SK-N-SH (cell line): ENCODE results near the gene POU5F2. TPM values are rescaled to one million over a fixed set of nuclear protein-coding genes. Genes with fewer than 3 reads are reported as not detected.

Experiments
- CTCF ChIA-PET: fragments of 300-600, 350-600 bp; formaldehyde crosslinking; extraction: SDS; loops from one replicate; lab custom pipeline; 2021; lab: Yijun Ruan, JAX
- POLR2A ChIA-PET: fragments of 350-600 bp; sonication (Branson Sonifier 250); formaldehyde crosslinking; extraction: SDS; loops from one replicate; lab custom pipeline; 2020; ENCODE audit warnings: antibody characterized with exemption, inconsistent platforms; lab: Yijun Ruan, JAX
- DNase-seq: peaks from one replicate; pipeline ENCODE4 v3.0.0; 2012
- H2AFZ ChIP-seq: fragments of 200-600 bp; sonication (generic); 2 replicates; pipeline ENCODE4 v1.8.1; 2016; ENCODE audit warnings: antibody characterized with exemption, mild to moderate bottlenecking, low read depth
- H3F3A ChIP-seq: fragments of 200-600 bp; sonication (generic); replicated peaks from 2 replicates; pipeline ENCODE3; 2016; ENCODE audit warnings: antibody characterized with exemption, mild to moderate bottlenecking; ENCODE audit not compliant: insufficient read depth
- H3K27ac ChIP-seq, 2 experiments: fragments of 200-500 bp in 1 of 2; fragments of 200-600 bp in 1 of 2; sonication (Bioruptor generic) in 1 of 2; sonication (generic), shearing (Covaris generic) in 1 of 2; 2 replicates each; pipeline versions ENCODE4 v1.5.1 to v1.6.1; 2014 to 2016; ENCODE audit warnings: low read depth in 2 of 2, inconsistent platforms in 1 of 2, low read length in 1 of 2, mild to moderate bottlenecking in 1 of 2, mixed read lengths in 1 of 2
- H3K27me3 ChIP-seq: fragments of 200-600 bp; sonication (generic), shearing (Covaris generic); 2 replicates; pipeline ENCODE4 v1.6.1; 2016; ENCODE audit warnings: mixed run types; ENCODE audit not compliant: insufficient read depth
- H3K36me3 ChIP-seq, 2 experiments: fragments of 200-500 bp in 1 of 2; fragments of 200-600 bp in 1 of 2; sonication (Bioruptor generic) in 1 of 2; sonication (generic) in 1 of 2; replicated peaks in 1 of 2; 2 replicates each; pipeline versions ENCODE3 to v1.5.1; 2014 to 2016; ENCODE audit warnings: low read length in 1 of 2, mild to moderate bottlenecking in 1 of 2; ENCODE audit not compliant: insufficient read depth in 2 of 2, control insufficient read depth in 1 of 2
- H3K4me1 ChIP-seq, 2 experiments: fragments of 200-500 bp in 1 of 2; fragments of 200-600 bp in 1 of 2; sonication (Bioruptor generic) in 1 of 2; sonication (generic), shearing (Covaris generic) in 1 of 2; 2 replicates each; pipeline versions ENCODE4 v1.5.1 to v1.6.1; 2014 to 2016; ENCODE audit warnings: low read depth in 1 of 2, low read length in 1 of 2, mixed run types in 1 of 2; ENCODE audit not compliant: insufficient read depth in 2 of 2, control insufficient read depth in 1 of 2
- H3K4me2 ChIP-seq: fragments of 200-600 bp; sonication (generic), shearing (Covaris generic); 2 replicates; pipeline ENCODE4 v1.6.1; 2017; ENCODE audit warnings: mixed run types
- H3K4me3 ChIP-seq, 2 experiments: fragments of 200-500 bp in 1 of 2; fragments of 200-600 bp in 1 of 2; sonication (Bioruptor generic) in 1 of 2; sonication (generic), shearing (Covaris generic) in 1 of 2; 2 replicates each; pipeline versions ENCODE4 v1.5.1 to v1.8.1; 2014 to 2016; ENCODE audit warnings: low read depth in 2 of 2, inconsistent platforms in 1 of 2, low read length in 1 of 2, mild to moderate bottlenecking in 1 of 2, mixed read lengths in 1 of 2, moderate library complexity in 1 of 2
- H3K79me2 ChIP-seq: fragments of 200-600 bp; sonication (generic); 2 replicates; pipeline ENCODE4 v1.8.1; 2017; ENCODE audit warnings: mild to moderate bottlenecking; ENCODE audit not compliant: insufficient read depth
- H3K9ac ChIP-seq: fragments of 200-600 bp; sonication (generic); 2 replicates; pipeline ENCODE4 v1.6.1; 2017; ENCODE audit warnings: mixed run types
- H3K9me2 ChIP-seq: fragments of 200-600 bp; sonication (generic); 2 replicates; pipeline ENCODE4 v1.6.1; 2017; ENCODE audit warnings: mixed run types
- H3K9me3 ChIP-seq: fragments of 200-600 bp; sonication (generic); 2 replicates; pipeline ENCODE4 v1.6.1; 2017; ENCODE audit warnings: mixed run types, mild to moderate bottlenecking, moderate library complexity
- H4K20me1 ChIP-seq: fragments of 200-600 bp; sonication (generic); 2 replicates; pipeline ENCODE4 v1.6.1; 2017; ENCODE audit warnings: mild to moderate bottlenecking, mixed run types; ENCODE audit not compliant: insufficient read depth
- CHD2 ChIP-seq: fragments of 150-350 bp; IDR thresholded peaks from 2 replicates; pipeline ENCODE4 v1.6.1; 2018; ENCODE audit warnings: low read length; ENCODE audit not compliant: partially characterized antibody
- ELF1 ChIP-seq: IDR thresholded peaks from 2 replicates; pipeline ENCODE4 v1.4.0; 2012
- FOXM1 ChIP-seq: IDR thresholded peaks from 2 replicates; pipeline ENCODE4 v1.4.0; 2012; ENCODE audit warnings: low read depth, mild to moderate bottlenecking
- JUND ChIP-seq: IDR thresholded peaks from 2 replicates; pipeline ENCODE4 v1.4.0; 2012
- MAX ChIP-seq: IDR thresholded peaks from 2 replicates; pipeline ENCODE4 v1.4.0; 2012; ENCODE audit warnings: low read depth
- MXI1 ChIP-seq: IDR thresholded peaks from 2 replicates; pipeline ENCODE4 v1.6.1; 2012; ENCODE audit warnings: mild to moderate bottlenecking, low read depth, low read length, improper control_type of control experiment
- POLR2AphosphoS5 ChIP-seq: IDR thresholded peaks from 2 replicates; pipeline ENCODE4 v1.6.1; 2012; ENCODE audit warnings: low read depth, low read length
- REST ChIP-seq: IDR thresholded peaks from 2 replicates; pipeline ENCODE4 v1.6.1; 2012; ENCODE audit warnings: mild to moderate bottlenecking, low read depth, low read length, moderate library complexity
- SIN3A ChIP-seq: IDR thresholded peaks from 2 replicates; pipeline ENCODE4 v1.6.1; 2012; ENCODE audit warnings: low read depth, mild to moderate bottlenecking, low read length, moderate library complexity, borderline replicate concordance
- USF2 ChIP-seq: fragments of 150-350 bp; IDR thresholded peaks from 2 replicates; pipeline ENCODE4 v1.6.1; 2017; ENCODE audit warnings: antibody characterized with exemption, low read length, low read depth, borderline replicate concordance
- WGBS: methylation state at CpG from one replicate; pipeline ENCODE4 v1.1.6; 2017; ENCODE audit warnings: low lambda C conversion rate; 5-methylcytosine and 5-hydroxymethylcytosine counted together
- polyA plus RNA-seq, 3 experiments: library from polyadenylated mRNA; depleted of rRNA; stranded (reverse); fragments of >200 nt; gene quantifications; 2 replicates each; pipeline ENCODE4 v1.2.3, GENCODE V29; 2012
- TF ChIP-seq, protein P1 (sequence below): IDR thresholded peaks from 2 replicates; pipeline ENCODE4 v1.4.0; 2012; ENCODE audit warnings: low read depth, borderline replicate concordance
- TF ChIP-seq, protein P2 (sequence below): fragments of 200-600 bp; sonication (generic); IDR thresholded peaks from 2 replicates; pipeline ENCODE4 v1.6.1; 2017; ENCODE audit warnings: antibody characterized with exemption, mild to moderate bottlenecking, moderate library complexity
- TF ChIP-seq, protein P3 (sequence below): IDR thresholded peaks from 2 replicates; pipeline ENCODE4 v1.4.0; 2012; ENCODE audit warnings: low read depth, borderline replicate concordance

The POU5F2 gene
- polyA plus RNA-seq, 1 of the 3 experiments (the other 2 are of a cell fraction): 0.02 TPM

DNA sequence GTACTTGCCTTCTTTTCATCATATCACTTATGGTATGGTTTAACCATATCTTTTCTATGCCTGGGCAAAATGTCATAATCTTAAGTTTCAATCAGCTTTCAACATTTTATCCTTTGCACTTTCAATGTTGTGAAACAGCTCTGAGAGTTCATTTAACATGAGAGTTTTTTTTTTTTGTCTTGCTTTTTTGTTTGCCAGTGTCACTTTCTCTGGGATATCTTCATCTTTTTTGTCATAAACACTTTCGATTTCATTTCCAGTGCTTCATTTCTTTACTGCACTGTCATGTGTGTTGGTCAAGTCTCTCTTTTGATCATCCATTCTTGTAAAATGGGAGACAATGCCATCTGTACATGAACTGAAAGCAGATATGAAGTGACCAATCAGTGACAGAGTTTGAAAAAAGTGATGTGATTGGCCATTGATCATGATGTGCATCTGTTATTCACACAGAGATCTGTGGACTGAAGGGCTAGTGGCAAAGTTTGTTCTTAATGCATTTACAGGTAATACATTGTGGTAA lies 7.5 kb upstream of the POU5F2 start:
- WGBS: 96% methylated on average over 1 of the region's 1 CpG
- no peaks in the 10 kb centered on the region for H3K36me3 ChIP-seq
- H3K4me1 ChIP-seq: peaks cover 0 to 12% of the 10 kb centered on the region in 2 experiments; a peak in 3 of 4 replicates
- ChIA-PET POLR2A (interaction anchor here (0.7 kb wide), 1 partner anchor 1536 kb away, joined by 3 read pairs; no protein-coding TSS in a partner anchor), CTCF (no interaction called here)
- no peak for DNase-seq
- H3F3A ChIP-seq: peaks cover 18% of the 10 kb centered on the region
- no peaks in the 10 kb centered on the region for H3K79me2 ChIP-seq
- no peak overlapping the region for H3K4me2 ChIP-seq
- H3K9me2 ChIP-seq: no peaks in the 10 kb centered on the region
- H3K27ac ChIP-seq: no peak overlapping the region
- no peak overlapping the region for H3K9ac ChIP-seq
- H3K9me3 ChIP-seq: no peaks in the 10 kb centered on the region
- H3K27me3 ChIP-seq: no peaks in the 10 kb centered on the region
- H3K4me3 ChIP-seq: no peak overlapping the region
- no peak for TF ChIP-seq POLR2AphosphoS5
- no peak for TF ChIP-seq FOXM1
- no peak for TF ChIP-seq SIN3A
- TF ChIP-seq, protein P1, sequence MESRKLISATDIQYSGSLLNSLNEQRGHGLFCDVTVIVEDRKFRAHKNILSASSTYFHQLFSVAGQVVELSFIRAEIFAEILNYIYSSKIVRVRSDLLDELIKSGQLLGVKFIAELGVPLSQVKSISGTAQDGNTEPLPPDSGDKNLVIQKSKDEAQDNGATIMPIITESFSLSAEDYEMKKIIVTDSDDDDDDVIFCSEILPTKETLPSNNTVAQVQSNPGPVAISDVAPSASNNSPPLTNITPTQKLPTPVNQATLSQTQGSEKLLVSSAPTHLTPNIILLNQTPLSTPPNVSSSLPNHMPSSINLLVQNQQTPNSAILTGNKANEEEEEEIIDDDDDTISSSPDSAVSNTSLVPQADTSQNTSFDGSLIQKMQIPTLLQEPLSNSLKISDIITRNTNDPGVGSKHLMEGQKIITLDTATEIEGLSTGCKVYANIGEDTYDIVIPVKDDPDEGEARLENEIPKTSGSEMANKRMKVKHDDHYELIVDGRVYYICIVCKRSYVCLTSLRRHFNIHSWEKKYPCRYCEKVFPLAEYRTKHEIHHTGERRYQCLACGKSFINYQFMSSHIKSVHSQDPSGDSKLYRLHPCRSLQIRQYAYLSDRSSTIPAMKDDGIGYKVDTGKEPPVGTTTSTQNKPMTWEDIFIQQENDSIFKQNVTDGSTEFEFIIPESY: no peak
- TF ChIP-seq USF2: no peak
- TF ChIP-seq, protein P2, sequence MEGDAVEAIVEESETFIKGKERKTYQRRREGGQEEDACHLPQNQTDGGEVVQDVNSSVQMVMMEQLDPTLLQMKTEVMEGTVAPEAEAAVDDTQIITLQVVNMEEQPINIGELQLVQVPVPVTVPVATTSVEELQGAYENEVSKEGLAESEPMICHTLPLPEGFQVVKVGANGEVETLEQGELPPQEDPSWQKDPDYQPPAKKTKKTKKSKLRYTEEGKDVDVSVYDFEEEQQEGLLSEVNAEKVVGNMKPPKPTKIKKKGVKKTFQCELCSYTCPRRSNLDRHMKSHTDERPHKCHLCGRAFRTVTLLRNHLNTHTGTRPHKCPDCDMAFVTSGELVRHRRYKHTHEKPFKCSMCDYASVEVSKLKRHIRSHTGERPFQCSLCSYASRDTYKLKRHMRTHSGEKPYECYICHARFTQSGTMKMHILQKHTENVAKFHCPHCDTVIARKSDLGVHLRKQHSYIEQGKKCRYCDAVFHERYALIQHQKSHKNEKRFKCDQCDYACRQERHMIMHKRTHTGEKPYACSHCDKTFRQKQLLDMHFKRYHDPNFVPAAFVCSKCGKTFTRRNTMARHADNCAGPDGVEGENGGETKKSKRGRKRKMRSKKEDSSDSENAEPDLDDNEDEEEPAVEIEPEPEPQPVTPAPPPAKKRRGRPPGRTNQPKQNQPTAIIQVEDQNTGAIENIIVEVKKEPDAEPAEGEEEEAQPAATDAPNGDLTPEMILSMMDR: no peak
- no peak for TF ChIP-seq MXI1
- no peak for TF ChIP-seq CHD2
- TF ChIP-seq, protein P3, sequence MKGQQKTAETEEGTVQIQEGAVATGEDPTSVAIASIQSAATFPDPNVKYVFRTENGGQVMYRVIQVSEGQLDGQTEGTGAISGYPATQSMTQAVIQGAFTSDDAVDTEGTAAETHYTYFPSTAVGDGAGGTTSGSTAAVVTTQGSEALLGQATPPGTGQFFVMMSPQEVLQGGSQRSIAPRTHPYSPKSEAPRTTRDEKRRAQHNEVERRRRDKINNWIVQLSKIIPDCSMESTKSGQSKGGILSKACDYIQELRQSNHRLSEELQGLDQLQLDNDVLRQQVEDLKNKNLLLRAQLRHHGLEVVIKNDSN: no peak
- TF ChIP-seq JUND: no peak
- no peak for TF ChIP-seq MAX
- no peak for TF ChIP-seq REST
- no peak for TF ChIP-seq ELF1
- H4K20me1 ChIP-seq: no peaks in the 10 kb centered on the region
- H2AFZ ChIP-seq: no peak overlapping the region
